ENCODE measurements around the gene CDHR3. TPM values are rescaled to one million over a fixed set of nuclear protein-coding genes. Genes with fewer than 3 reads are reported as not detected.

Gene CDHR3
- total RNA-seq, 1 donor from 2014 or later = 1.1 TPM

- H3K36me3 ChIP-seq (ENCODE audit: control insufficient read depth, insufficient read depth, low read length) = no peaks in the 10 kb centered on the region
- no peaks in the 10 kb centered on the region for H3K27me3 ChIP-seq (ENCODE audit: control insufficient read depth, insufficient read depth, low read length)
- no peak for TF ChIP-seq CTCF (IDR thresholded peaks at IDR 0.05; ENCODE audit: insufficient read depth, low read length, severe bottlenecking)
- FAIRE-seq = no peak
- peak; percentile 65 for DNase-seq (ENCODE audit: low read depth)
- no peak overlapping the region for H3K4me3 ChIP-seq (ENCODE audit: low read depth, low read length)
These were observed 107.6 kb downstream of the CDHR3 start for GRCh38 chr7:106070567-106071254.

- no peaks in the 10 kb centered on the region for H3K36me3 ChIP-seq (ENCODE audit: control insufficient read depth, insufficient read depth, low read length)
- no peak overlapping the region for H3K4me3 ChIP-seq (ENCODE audit: low read depth, low read length)
- no peak for FAIRE-seq
- peak; percentile 94 for DNase-seq (ENCODE audit: low read depth)
- no peak for TF ChIP-seq CTCF (IDR thresholded peaks at IDR 0.05; ENCODE audit: insufficient read depth, low read length, severe bottlenecking)
- no peaks in the 10 kb centered on the region for H3K27me3 ChIP-seq (ENCODE audit: control insufficient read depth, insufficient read depth, low read length)
These were observed 108.4 kb downstream of the CDHR3 start for GRCh38 chr7:106071356-106071998.

GRCh38 chr7:106071999-106072714, 109.1 kb downstream of the CDHR3 start:
- DNase-seq (ENCODE audit: low read depth) (peak; percentile 69), FAIRE-seq (no peak)
- Histone ChIP-seq H3K4me3 (ENCODE audit: low read depth, low read length) (no peak overlapping the region), H3K36me3 (ENCODE audit: control insufficient read depth, insufficient read depth, low read length) (no peaks in the 10 kb centered on the region), H3K27me3 (ENCODE audit: control insufficient read depth, insufficient read depth, low read length) (no peaks in the 10 kb centered on the region)
- no peak for TF ChIP-seq CTCF (IDR thresholded peaks at IDR 0.05; ENCODE audit: insufficient read depth, low read length, severe bottlenecking)

- H3K27me3 ChIP-seq (ENCODE audit: control insufficient read depth, insufficient read depth, low read length) = no peaks in the 10 kb centered on the region
- no peak for TF ChIP-seq CTCF (IDR thresholded peaks at IDR 0.05; ENCODE audit: insufficient read depth, low read length, severe bottlenecking)
- DNase-seq (ENCODE audit: low read depth) (no peak), FAIRE-seq (no peak)
- no peak overlapping the region for H3K4me3 ChIP-seq (ENCODE audit: low read depth, low read length)
- H3K36me3 ChIP-seq (ENCODE audit: control insufficient read depth, insufficient read depth, low read length) = no peaks in the 10 kb centered on the region
These were observed 109.6 kb downstream of the CDHR3 start for GRCh38 chr7:106072715-106073091.

GRCh38 chr7:106073701-106074100, 110.6 kb downstream of the CDHR3 start:
- DNase-seq (ENCODE audit: low read depth) = no peak
- no peaks in the 10 kb centered on the region for H3K36me3 ChIP-seq (ENCODE audit: control insufficient read depth, insufficient read depth, low read length)
- TF ChIP-seq CTCF (IDR thresholded peaks at IDR 0.05; ENCODE audit: insufficient read depth, low read length, severe bottlenecking) = no peak
- no peaks in the 10 kb centered on the region for H3K27me3 ChIP-seq (ENCODE audit: control insufficient read depth, insufficient read depth, low read length)
- no peak for FAIRE-seq
- H3K4me3 ChIP-seq (ENCODE audit: low read depth, low read length) = no peak overlapping the region
